HL-60 (cell line): ENCODE measurements around the gene TP73.

ENCODE experiments used
- GABPA ChIP-seq: IDR thresholded peaks from 2 replicates; pipeline ENCODE4 v1.6.1; 2012; ENCODE audit warnings: low read depth
- POLR2AphosphoS5 ChIP-seq: IDR thresholded peaks from 2 replicates; pipeline ENCODE4 v1.6.1; 2012; ENCODE audit warnings: low read depth
- REST ChIP-seq: IDR thresholded peaks from 2 replicates; pipeline ENCODE4 v1.6.1; 2012; ENCODE audit warnings: low read depth; ENCODE audit not compliant: insufficient replicate concordance
- TF ChIP-seq, protein P1 (sequence below): IDR thresholded peaks from one replicate; pipeline ENCODE4 v1.5.1; 2011; ENCODE audit warnings: low read length, control low read depth, inconsistent platforms; ENCODE audit not compliant: insufficient read depth

- TF ChIP-seq, protein P1, sequence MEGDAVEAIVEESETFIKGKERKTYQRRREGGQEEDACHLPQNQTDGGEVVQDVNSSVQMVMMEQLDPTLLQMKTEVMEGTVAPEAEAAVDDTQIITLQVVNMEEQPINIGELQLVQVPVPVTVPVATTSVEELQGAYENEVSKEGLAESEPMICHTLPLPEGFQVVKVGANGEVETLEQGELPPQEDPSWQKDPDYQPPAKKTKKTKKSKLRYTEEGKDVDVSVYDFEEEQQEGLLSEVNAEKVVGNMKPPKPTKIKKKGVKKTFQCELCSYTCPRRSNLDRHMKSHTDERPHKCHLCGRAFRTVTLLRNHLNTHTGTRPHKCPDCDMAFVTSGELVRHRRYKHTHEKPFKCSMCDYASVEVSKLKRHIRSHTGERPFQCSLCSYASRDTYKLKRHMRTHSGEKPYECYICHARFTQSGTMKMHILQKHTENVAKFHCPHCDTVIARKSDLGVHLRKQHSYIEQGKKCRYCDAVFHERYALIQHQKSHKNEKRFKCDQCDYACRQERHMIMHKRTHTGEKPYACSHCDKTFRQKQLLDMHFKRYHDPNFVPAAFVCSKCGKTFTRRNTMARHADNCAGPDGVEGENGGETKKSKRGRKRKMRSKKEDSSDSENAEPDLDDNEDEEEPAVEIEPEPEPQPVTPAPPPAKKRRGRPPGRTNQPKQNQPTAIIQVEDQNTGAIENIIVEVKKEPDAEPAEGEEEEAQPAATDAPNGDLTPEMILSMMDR: no peak
- no peak for TF ChIP-seq POLR2AphosphoS5
- no peak for TF ChIP-seq REST
- TF ChIP-seq GABPA: no peak
Observed at GRCh38 chr1:3736131-3736561, 83.8 kb downstream of the TP73 start.
